NOMO-1 treated with DMSO at 0.1 percent for 48 hours (cell line): ENCODE results near the gene FLT4.

ENCODE experiments used
- DNase-seq: peaks from one replicate; lab custom pipeline; 2025; ENCODE audit not compliant: unreplicated experiment; lab: John Stamatoyannopoulos, UW

Gene FLT4

GRCh38 chr5:180643191-180643851, 6.1 kb downstream of the FLT4 start:
- DNase-seq, result no peak

GRCh38 chr5:180642779-180643178, 6.6 kb downstream of the FLT4 start:
- DNase-seq, result no peak

GRCh38 chr5:180642181-180642775, 7.1 kb downstream of the FLT4 start:
- DNase-seq, result no peak

- no peak for DNase-seq
Observed at GRCh38 chr5:180641566-180641900, 7.9 kb downstream of the FLT4 start.

GRCh38 chr5:180640861-180641565, 8.4 kb downstream of the FLT4 start:
- no peak for DNase-seq

GRCh38 chr5:180640611-180640860, 8.9 kb downstream of the FLT4 start:
- DNase-seq, result no peak

GRCh38 chr5:180639741-180640610, 9.4 kb downstream of the FLT4 start:
- DNase-seq, result no peak

- DNase-seq, result no peak
Observed at GRCh38 chr5:180639287-180639686, 10.1 kb downstream of the FLT4 start.

- DNase-seq, result no peak
Observed at GRCh38 chr5:180637962-180638680, 11.3 kb downstream of the FLT4 start.

GRCh38 chr5:180636403-180637075, 12.9 kb downstream of the FLT4 start:
- DNase-seq, result no peak

- no peak for DNase-seq
Observed at GRCh38 chr5:180636016-180636402, 13.4 kb downstream of the FLT4 start.

- no peak for DNase-seq
Observed at GRCh38 chr5:180633283-180634177, 15.9 kb downstream of the FLT4 start.

GRCh38 chr5:180632768-180633167, 16.6 kb downstream of the FLT4 start:
- no peak for DNase-seq

GRCh38 chr5:180631549-180632383, 17.6 kb downstream of the FLT4 start:
- DNase-seq, result peak; percentile 76

GRCh38 chr5:180630426-180630825, 19.0 kb downstream of the FLT4 start:
- no peak for DNase-seq

GRCh38 chr5:180629831-180630382, 19.5 kb downstream of the FLT4 start:
- DNase-seq, result no peak

- DNase-seq, result no peak
Observed at GRCh38 chr5:180628827-180629750, 20.3 kb downstream of the FLT4 start.
